GM18520 (cell line): ENCODE results near the gene HELZ2.

Experiments
- ATAC-seq: cut with Tn5 transposase; IDR thresholded peaks from one replicate; pipeline ENCODE4 v1.9.1; 2021; ENCODE audit not compliant: unreplicated experiment

The HELZ2 gene

DNA sequence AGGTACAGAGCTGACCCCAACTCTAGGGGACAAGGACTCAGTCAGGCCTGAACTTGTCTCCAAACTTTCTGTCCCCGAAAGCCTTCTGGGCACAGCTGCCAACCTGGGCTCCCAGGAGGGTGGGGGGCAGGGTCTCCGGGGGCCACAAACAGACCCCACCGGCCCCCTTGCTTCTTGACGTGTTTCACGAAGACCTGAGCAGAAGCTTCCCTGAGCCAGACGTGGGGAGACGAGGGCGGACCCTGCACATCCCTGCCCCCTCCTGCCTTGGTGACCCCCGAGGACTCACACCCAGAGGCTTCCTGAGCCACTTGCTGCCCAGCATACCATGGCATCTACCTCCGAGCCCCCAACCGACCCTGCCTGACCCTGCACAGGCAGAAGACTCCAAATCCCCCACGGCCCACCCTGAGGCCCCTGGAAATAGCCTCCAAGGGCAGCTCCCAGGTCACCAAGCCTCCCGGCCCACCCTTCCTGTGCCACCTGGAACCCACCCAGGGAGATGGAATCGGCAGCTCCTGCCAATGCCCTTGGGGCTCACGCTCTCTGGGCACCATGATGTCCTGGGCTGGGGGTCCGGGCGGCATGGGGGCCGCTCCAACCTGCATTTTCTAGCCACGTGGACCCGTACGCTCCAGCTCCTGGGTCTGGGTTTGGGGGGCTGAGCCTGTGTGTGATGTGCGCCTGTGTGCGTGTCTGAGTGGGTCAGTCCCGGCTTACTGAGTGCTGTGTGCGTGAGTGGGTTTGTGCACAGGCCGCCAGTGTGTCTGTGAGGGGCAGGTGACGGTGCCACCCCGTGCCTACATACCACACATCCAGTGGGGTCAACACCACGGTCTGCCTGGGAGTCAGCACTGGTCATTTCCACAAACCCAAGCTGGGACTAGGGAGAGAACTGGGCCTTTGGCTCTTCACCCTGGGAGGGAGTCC is 34.3 kb downstream of the HELZ2 start:
- ATAC-seq, result no peak

DNA sequence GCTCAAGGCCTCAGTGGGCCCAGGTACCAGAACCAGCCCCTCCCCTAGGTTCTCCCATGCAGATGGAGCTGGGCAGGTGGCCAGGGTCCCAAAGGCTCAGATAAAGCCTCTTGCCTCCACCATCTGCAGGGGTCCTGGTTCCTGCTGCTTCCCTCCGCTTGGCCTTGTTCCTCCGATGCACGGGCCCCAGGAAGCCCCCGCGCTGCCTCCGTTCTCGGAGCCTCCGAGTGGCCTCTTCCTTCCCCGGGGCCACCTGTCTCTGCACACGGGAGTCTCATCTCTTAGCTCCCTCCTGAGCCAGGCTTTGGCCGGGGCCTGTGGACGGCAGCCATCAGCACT is 35.0 kb downstream of the HELZ2 start:
- no peak for ATAC-seq

DNA sequence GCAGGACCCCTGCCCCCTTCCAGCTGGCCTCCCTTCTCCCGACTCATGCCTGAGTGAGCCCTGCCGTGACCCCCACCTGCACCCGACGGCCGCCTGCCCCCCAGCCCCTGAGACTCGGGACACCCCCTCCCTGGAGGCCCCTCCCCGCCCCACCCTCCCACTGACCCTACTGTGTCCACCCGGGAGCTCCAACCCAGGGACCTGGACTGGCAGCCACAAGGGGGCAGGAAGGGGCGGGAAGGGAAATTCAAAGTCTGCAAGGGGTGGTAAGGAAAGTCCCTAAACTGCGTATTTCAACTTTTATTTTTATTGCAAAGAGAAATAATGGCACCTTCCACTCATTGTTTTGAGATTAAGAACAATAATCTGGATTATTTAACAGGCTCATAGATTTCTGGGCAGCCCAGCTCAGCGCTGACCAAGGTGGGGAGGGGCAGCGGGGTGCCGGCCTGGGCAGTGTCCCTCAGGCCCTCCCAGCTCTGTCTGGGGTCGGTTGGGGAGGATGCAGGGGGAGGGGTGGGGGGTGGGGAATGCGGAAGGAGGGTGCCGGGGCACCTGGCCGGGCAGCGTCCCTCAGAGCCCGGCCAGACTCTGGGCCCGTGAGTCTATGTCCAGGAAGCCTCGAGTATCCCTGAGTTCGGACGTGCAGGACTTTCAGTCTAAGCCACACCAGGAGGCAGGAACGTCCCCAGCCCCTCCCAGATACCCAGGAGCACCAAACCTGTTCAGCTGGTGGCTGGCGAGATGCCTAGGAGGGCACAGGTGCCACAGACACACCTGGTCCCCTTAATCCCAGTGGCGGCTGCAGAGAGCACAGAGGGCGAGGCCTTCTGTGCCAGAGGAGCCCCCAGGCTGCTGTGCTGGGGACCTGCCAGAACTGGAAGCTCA is 35.6 kb downstream of the HELZ2 start:
- ATAC-seq, result no peak

DNA sequence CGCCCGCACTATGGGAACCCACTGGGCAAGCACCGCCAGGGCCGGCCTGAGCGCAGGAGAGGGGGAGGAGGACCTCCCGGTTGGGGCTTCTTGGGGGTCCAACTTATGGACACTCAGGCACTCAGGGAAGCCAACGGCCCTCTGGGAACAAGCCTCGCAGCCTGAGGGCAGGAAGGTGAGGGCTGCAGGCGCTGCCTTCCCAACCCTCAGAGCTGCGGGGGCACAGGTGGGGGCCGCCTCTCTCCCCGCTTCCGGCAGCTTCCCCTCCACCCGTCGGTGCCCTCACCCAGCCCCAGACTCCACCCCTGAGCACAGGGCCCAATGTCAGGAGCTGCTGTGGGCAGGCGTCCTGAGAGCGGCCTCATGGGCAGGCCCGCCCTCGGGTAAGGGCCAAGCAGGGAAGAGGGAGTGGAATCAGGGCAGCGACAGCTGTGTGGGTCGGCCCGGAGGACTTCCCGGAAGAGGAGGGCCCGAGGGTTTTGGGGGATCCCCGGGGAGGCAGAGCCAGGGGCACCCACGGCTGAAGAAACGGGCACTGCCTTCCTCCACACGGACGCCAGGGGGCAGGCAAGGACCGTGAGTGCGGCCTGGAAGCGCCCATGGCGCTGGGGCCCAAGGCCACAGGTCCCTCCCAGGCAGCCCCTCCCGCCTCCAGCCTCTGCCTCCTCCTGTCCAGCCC is 36.4 kb downstream of the HELZ2 start:
- ATAC-seq, result peak; percentile 87

DNA sequence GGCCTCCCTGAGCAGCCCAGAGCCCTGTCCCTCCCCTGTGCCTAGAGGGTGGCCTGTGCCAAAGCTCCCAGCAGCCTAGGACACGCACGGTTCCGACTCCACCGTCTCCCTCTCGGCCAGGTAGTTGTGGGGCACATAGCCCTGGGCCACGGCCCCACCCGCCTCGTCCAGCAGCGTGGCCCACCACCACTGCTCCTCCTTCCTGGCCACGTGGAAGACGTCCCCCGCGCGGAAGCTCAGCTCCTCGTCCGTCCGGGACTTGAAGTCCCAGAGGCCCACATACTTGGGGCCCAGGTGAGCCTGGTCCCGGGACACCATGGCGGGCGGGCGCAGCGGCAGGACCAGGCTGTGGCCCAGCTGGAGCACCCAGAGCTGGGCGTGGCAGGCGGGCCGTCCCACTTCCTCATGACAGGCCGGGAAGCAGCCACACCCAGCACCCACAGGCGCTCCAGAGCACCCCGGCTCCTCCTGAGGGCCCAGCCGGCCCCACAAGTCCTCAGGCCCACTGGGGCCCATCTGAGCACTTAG is 37.0 kb downstream of the HELZ2 start, which contains the start of gene PTK6:
Gene PTK6 (minus strand): TSS at position 380 of the 528 bp plus-strand sequence. CDS start 62 bp downstream, at position 318.
- ATAC-seq, result no peak

DNA sequence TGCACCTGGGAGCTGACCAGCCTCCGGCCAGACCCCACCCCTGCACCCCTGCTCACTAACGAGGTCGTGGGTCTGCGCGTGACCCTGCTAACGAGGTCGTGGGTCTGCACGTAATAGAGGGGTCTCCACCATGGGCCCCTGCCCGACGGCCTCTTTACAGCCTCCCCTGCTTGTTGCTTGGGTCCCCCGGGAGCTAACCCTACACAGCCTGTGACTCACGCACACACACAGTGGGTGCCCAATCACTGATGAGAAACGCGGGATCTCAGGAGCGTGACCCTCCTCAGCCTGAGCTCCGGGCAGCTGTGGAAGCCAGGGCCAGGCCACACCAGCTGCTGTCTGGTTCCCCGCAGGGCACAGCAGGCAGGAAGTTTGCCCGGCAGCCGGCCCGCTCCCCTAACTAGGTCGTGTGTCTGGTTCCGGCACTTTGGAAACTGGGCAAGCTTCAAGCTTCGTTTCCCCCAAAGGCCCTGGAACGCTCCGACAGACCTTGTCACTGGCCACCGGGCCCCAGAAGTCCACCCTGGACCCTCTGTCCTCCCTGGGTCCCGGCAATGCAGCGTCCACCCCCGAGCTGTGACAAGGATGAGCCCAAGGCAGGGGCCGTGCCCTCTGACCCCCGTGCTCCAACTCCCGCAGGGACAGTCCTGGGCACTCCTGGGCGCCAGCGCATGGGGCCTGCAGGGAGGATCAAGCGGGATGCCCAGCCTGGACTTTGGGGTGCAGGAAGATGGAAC is 37.6 kb downstream of the HELZ2 start:
- no peak for ATAC-seq

DNA sequence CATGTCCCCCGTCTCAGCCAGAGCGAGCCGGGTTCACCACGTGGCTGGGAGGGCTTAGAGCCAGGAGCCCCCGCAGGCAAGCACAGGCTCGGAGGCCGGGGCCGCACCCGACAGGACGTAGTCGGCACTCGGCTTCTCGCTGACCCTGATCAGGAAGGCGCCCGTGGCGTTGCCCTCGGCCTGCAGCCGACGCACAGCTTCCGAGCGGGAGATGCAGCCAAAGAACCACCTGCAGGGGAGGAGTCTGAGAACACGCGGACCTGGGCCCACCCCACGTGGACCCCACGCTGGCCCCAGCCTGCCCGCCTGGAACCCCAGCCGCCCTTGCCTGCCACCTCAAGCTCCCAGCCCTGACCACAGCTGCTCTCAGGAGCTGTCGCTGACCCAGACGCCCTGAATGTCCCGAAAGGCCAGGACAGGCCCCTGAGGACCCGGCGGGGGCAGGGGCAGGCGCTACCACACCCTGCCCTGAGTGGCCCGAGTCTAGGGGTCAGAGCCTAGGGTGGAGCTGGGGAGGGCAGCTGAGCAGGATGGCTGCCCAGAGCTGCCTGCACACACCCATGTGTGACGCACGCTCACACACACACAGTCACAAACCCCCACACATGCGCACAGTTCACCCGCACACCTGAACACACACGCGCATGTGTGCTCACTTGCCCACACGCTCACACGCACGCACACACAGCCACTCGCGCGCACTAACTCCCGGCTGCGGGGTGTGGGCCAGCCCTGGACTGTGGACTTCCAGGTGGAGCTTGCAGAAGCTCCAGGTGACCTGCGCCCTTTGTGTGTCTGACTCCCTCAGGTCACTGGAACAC is 39.0 kb downstream of the HELZ2 start:
- ATAC-seq, result no peak

DNA sequence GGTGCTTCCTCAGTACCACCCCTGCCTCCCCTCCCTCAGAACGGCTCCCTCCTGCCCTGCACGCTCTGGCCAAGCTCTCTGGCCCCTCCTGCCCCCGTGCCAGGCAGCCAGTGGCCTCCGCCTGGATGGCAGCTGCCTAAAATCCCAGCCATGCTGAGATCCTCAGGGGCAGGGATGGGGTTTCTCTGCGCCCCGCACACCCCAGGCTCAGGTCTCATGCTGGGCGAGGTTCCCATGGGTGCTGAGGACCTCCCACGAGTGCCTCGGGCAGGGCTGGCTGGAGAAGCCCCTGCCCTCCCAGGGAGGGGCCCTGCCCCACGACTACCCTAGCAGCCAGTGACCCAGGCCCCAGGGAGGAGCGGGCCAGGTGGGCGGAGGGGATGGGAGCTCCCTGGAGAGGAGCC is 39.6 kb downstream of the HELZ2 start:
- no peak for ATAC-seq

DNA sequence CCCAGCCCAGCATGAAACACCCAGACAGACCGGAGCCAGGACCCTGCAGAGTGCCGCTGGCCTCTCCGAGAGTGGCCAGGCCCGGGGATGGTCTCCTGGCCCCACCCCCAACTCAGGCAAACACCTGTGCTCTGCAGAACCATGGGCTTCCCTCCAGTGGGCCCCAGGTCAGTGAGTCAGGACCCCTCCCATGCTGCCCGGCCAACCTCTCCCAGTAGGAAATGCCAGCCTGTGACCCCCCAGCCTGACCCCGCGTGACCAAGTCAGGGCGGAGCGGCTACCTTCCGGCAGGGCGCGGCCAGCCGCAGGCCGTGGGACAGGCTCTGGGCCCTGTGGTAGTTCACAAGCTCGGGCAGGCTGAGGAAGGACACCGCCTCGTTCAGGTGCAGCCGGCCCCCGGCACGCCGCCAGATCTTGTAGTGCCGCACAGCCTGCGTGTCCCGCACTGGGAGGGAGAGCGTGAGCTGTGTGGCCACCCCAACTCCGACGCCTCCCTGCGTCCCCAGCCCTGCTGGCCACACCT is 40.1 kb downstream of the HELZ2 start:
- no peak for ATAC-seq

DNA sequence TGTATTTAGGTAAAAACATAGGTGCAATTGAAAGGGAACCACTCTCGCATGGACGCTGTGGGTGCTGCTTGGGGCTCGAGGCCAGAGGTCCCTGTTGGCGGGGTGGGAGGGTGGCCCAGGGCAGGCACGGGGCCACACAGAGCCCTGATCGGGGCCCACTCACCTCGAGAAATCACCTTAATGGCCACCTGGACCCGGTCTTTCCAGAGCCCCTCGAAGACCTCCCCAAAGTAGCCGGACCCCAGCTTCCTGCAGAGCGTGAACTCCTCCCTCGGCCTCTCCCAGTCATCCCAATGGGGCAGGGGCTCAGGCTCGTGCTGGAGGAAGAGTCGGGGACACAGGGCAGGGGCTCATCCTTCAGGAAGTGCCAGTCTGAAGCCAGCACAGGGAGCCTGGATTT is 40.7 kb downstream of the HELZ2 start:
- ATAC-seq, result no peak

DNA sequence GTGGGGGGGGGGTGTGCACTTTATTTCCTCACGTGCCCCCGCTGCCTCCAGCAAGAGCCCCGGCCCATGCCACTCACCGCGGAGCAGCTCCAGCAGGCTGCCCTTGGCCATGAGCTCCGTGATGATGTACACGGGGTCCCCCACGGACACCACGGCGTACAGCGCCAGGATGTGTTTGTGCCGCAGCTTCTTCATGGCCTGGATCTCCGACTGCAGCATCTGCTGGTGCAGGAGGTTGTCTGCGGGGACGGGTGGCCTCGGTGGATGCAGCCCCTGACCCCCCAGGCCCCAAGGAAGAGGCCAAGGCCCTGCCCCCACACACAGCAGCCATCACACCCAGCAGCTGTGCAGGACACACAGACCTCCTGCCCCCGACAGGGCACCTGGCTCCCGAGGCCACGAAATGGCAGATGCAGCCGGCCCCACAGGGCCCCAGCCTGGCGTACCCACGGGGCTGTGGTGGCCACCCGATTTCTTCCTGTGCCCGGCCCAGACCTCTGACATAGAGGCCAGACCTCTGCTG is 41.5 kb downstream of the HELZ2 start:
- ATAC-seq, result no peak

DNA sequence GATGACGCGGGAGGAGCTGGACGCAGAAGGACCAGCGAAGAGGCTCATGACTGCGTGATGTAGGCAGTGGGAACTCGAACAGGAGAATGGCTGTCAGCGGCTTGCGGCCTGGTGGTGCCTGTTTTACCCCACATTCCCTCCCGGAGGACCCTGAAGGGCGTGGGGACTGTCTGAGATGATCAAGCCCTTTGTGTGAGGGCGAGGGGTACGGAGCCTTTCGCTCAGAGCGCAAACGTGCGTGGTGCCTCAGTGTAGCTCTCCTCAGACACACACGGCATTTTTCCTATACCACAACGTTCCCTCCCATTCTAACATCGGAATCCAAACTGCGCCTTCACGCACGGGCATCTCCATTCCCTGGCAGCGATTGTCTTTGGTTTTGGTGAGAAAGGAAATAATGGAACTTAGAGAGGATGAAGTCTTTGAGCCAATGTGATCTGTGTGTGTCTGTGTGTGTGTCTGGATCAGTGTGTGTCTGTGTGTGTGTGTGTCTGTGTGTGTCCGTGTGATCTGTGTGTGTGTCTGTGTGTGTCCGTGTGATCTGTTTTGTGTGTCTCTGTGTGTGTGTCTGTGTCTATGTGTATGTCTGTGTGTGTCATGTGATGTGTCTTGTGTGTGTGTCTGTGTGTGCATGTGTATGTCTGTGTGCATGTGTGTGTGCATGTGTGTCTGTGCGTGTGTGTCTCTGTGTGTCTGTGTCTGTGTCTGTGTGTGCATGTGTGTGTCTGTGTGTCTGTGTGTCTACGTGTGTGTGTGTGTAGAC is 42.2 kb downstream of the HELZ2 start:
- no peak for ATAC-seq

DNA sequence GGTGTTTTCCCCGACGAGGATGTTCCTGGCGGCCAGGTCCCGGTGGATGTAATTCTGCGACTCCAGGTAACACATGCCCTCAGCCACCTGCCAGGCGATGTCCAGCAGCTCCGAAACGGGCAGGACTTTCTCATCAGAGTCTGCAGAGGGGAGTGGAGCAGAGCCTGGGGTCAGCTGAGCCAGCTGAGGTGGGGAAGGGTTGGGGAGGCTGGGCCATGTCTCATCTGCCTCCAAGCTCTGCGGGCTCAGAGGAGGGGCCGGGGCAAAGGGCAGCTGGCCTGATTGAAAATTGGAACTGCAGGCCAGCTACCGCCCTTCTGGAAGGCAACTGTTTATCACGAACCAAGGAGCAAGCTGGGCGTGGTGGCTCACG is 43.3 kb downstream of the HELZ2 start:
- no peak for ATAC-seq

DNA sequence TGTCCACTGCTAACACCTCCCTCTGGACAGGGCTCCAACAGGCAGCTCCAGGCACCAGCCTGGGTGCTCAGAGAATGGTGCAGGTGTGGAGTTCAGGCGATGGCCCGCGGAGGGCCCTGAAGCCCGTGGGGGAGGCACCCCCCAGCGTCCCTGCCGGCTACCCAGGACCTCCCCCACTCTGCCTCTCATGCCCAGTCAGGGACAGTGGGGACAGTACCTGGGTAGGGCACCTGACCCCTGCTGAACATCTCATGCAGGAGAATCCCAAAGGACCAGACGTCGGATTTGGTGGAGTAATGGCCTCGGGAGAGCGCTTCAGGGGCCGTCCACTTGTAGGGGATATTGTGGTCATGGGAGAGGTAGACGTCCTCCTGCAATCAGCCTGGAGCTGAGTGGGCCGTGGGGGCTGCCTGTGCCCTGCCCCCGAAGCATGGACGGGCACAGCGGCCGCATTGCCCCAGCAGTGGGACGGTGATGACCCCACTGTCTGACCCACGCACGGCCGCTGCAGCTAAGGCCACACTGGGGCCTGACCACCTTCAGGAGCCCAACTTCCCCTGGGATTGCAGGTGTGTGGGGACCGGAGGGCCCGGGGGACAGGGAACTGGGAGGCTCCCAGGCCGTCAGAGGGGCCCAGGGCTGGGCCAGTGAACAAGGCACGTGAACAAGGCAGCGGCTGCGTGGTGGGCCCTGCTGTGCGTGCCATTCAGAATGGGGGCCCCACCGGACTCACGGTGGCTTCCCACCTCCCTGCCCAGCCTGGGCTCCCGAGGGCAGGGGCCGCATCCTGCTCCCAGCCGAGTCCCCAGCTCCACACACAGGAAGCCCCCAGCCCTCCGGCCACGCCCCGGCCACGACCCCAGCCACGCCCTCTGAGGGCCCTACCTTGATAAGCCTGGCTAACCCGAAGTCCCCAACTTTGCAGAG is 43.9 kb downstream of the HELZ2 start:
- ATAC-seq, result no peak

DNA sequence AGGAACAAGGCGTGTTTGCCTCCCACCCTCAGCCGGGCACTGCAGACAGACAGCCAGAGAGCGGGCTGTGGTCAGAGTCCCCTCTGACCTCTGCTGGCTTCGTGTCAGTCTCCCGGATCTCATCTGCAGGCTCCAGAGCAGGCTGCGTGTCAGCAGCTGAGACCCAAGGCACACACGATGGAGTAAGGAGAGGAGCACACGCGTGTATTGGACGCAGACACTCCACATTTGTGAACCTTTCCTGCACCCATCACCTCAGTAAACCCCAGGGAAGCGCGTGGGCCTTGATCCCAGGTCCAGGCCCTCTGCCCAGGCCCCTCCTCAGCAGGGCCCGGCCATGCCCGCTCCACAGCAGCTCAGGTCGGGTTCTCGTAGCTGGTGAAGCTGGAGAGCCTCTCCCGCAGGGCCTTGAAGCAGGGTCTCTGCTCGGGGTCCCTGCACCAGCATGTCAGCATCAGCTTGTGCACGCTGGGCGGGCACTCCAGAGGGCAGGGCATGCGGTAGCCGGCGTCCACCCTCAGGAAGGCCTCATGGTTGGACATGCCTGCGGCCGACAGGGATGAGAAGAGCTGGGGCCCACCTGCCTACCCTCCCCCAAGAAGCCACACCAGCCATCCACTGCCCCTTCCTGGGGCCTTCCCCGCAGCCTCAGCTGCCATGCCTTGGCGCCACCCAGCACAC is 44.7 kb downstream of the HELZ2 start:
- no peak for ATAC-seq

DNA sequence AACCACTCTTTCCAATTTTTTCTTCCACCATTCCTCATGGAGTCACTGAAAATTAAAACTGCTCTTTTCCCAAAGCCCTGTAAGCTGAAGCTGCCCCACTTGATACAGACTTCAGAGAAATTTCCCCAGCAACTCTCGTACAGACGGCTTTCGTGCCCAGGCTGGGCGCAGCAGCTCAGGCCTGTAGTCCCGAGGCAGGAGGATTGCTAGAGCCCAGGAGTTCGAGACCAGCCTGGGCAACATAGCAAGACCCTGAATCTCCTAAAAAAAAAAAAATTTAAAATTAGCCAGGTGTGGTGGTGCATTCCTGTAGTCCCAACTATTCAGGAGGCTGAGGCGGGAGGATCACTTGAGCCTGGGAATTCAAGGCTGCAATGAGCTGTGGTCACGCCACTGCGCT is 46.9 kb downstream of the HELZ2 start:
- ATAC-seq, result no peak

DNA sequence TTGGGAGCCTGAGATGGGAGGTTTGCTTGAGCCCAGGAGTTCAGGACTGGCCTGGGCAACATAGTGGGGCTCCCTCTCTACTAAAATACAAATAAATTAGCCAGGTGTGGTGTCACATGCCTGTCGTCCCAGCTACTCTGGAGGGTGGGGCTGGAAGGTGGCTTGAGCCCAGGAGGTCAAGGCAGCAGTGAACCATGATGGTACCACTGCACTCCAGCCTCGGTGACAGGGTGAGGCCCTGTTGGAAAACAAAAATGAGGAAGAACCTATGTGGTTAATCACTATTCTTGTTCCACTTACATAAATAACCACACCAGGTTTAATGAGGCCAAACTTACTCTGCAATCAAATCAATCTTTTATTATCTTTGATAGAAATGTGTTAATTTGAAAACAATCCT is 48.1 kb downstream of the HELZ2 start:
- ATAC-seq, result no peak
